HTR-8/SVneo (cell line): ENCODE results near the gene TMPRSS11D.

Source experiments
- DNase-seq: peaks from one replicate; pipeline ENCODE4 v3.0.0; 2011; ENCODE audit warnings: low spot score, mixed read lengths; ENCODE audit not compliant: insufficient read length
- FAIRE-seq: peaks from 2 replicates; lab custom pipeline; 2011; peaks lifted over from hg19 to GRCh38; lab: Jason Lieb, UNC

The TMPRSS11D gene, protein sequence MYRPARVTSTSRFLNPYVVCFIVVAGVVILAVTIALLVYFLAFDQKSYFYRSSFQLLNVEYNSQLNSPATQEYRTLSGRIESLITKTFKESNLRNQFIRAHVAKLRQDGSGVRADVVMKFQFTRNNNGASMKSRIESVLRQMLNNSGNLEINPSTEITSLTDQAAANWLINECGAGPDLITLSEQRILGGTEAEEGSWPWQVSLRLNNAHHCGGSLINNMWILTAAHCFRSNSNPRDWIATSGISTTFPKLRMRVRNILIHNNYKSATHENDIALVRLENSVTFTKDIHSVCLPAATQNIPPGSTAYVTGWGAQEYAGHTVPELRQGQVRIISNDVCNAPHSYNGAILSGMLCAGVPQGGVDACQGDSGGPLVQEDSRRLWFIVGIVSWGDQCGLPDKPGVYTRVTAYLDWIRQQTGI

DNA sequence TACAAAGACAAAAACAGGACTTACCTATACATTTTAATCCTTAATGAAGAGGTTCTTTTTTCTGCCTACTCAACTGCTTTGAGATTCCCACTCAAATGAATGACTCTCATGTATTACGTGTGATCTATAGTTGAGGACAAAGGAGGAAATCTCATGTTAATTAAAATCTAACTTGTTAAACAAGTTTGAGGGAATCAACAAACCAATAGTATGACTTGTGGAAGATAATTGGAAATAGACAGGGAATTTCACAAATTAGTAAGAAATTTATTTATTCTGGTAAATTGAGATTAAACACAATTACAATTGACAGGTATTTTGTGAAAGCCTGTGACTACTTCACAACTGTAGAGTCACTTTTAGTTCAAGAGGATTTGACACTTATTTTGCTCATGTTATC is at the start of gene TMPRSS11D:
Gene TMPRSS11D, minus strand, starts transcription at position 101 of the 400 bp plus-strand sequence. Its CDS starts 69 bp downstream, at position 32.
- DNase-seq (no peak), FAIRE-seq (no peak)

DNA sequence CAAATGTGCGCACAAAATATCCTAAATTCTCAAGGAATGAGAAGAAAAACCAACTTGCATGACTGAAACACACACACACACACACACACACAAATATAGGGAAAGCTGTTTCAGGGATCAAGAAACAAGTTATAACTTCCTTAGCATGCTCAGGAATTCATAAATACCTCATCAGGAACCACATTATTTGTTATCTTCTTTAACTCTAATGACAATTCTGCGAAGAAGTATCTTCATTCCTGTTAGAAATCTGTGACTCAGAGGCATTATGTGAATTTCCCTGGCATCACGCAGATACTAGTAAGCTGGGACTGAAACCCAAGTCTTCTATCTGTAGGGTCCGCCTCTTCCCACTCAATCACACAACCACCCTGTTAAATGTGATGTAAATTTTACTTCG is 49.2 kb upstream of the TMPRSS11D start:
- no peak for FAIRE-seq
- DNase-seq: no peak

DNA sequence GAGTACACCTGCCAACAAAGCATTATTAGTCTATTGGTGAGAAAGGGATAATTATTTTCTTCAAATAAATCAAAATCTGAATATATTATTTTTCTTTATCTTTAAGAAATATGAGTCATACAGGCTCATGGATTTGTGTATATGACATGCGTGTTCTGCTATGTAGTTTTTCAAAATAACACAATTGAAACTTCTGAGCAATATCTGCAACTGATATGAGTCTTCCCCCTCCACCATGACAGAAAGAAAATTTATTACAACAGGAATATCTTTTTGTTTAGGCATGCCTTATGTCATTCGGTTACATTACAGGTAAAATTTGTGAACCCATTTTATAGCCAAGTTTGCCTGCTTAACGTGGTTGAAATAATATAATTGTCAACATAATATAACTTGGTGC is 47.5 kb upstream of the TMPRSS11D start:
- DNase-seq: no peak
- no peak for FAIRE-seq

DNA sequence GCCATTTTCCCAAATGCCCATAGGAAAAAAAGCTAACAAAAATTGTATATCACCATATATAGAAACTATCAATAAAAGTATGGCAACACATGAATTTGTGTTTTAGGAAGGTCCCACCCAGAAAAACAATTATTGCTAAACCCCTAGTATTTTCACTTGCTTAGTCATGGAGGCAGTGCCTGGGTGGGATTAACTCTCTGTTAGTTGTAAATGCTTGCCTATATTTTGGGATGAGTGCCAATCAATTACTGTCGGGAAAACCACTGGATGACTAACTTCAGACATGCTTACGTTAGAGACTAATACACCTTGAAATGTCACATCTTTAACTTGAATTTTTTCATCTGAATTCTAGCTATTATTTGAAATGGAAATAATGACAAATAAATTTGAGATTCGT is 45.6 kb upstream of the TMPRSS11D start:
- DNase-seq: no peak
- FAIRE-seq: no peak

DNA sequence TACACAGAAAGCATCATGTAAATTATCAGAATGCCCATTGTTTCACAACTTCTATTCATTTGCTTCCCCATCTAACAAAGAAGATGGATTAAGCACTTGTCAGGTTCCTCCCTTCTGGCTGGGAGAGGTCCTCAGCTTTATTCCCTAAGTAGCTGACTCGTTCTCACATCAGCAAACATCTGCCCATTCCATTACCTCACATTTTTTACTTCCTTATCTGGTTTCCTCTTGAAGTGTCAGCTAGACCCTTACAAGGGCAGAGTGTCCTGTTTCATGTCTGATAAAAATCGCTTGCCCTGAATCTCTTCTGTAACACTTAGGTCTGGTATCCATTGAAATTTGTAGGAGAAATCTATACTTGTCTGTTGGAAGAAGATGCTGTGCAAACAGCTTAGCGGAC is 44.7 kb upstream of the TMPRSS11D start:
- FAIRE-seq (no peak), DNase-seq (no peak)

DNA sequence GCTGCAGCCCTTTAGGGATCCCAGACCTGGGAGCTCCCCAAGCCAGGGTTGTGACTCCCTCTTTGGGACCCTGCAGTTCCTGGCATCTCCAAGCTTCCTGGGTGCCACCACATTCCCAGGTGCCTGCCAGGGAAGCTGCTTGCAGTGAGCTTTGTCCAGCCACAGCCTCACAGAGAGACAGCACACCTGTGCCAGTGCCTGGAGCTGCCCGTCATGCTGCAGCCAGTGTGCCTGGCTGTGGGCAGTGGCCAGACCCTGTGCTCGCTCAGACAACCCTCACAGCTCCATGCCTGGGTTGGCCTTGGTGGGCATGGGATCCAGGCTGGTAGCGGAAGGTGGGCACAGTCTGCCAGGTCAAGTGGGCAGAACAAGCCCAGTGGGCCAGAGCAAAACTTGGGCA is 43.4 kb upstream of the TMPRSS11D start:
- DNase-seq (no peak), FAIRE-seq (no peak)

DNA sequence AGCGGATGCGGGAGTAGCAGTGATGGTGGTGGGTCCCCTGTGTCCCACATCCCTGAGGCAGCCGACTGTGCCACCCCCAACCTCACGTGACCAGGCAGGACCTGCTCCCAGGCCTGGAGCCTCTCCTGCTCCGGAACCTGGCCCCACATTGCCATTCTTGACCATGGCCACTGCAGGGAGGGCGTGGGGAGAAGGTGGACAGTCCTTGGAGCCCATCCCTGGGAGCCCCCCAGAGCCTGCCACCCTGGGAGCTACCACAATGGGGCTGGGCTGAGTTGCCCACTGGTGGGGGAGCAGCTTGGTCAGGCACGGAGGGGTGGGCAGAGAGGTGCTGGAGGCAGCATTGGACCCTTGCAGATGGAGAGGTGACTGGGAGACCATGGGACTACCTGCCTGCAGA is 42.7 kb upstream of the TMPRSS11D start:
- FAIRE-seq: no peak

DNA sequence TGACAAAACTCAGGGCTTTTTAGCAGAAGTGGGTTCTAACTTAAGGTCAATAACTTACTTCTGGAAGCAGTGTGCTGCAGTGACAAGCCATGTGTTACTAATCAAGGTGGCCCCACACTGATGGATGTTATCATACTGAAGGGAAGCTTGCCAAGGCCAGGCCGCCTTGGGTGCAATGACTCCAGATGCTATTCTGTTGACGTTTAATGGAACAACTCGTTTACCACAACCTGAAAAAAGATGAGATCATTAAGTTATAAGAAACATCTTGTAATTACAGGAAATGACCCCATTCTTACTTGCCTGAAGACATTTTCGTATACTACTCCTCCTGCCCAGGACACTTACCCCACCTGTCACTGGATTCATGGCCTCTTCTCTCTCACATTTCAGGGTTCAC is 38.9 kb upstream of the TMPRSS11D start:
- DNase-seq (no peak), FAIRE-seq (no peak)

More for the DNA sequence above, 42.7 kb upstream of the TMPRSS11D start:
- DNase-seq: no peak

DNA sequence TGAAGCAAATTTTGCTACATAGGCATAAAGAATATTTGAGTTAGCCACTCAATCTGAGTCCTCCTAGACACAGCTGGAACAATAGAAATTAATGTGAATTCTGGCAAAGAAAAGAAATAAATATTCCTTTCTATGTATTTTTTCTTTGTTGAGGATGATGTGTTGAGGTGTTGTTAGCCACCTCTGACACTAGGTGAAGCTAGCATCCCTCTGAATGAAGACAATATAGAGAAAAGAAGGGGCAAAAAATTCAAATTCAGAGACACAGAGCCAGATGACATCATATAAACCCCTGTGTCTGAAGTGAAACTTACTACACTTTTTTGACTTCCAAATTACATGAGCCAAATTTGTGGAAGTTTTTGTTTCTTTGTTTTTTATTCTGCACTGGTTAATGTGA is 34.6 kb upstream of the TMPRSS11D start:
- no peak for DNase-seq
- no peak for FAIRE-seq

DNA sequence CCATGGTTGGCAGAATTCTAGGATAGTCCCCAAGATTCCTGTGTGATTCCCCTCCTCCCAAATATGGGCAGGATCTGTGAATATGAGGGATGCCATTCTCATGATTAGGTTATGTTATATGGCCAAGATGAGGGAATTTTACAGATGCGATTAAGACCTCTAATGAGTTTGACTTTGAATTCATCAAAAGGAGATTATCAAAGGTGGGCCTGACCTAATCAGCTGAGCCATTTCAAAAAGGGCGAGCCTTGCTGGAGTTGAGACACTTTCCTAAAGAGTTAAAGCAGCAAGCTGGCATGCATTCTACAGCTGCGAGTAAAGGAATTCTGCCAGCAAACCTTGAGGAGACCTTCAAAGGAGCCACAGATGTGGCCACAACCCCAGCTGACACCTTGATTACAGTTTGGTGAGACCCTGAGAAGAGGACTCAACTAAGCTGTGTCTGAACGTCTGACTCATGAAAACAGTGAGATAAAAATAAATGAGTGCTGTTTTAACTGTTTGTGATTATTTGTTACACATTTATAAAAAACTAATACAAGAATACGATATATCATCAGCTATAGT is 31.7 kb upstream of the TMPRSS11D start:
- FAIRE-seq: no peak

DNA sequence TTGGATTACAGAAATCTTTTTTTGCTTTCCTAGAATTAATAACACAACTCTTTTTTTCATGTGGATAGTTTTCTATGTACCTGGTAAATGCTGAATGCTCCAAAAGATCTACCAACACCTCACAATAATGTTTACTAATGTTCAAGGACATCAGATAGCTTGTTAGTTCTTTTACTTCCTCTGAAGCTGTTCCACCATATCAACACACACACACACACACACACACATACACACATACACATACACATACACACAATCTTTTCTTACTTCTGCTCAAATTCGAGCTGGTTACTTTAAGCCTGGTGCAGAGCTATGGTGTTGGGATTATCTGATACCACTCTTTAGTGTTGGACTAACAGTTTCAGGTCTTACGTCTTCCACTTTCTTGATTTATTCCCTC is 28.3 kb upstream of the TMPRSS11D start:
- no peak for FAIRE-seq
- no peak for DNase-seq

More for the DNA sequence above, 31.7 kb upstream of the TMPRSS11D start:
- no peak for DNase-seq

DNA sequence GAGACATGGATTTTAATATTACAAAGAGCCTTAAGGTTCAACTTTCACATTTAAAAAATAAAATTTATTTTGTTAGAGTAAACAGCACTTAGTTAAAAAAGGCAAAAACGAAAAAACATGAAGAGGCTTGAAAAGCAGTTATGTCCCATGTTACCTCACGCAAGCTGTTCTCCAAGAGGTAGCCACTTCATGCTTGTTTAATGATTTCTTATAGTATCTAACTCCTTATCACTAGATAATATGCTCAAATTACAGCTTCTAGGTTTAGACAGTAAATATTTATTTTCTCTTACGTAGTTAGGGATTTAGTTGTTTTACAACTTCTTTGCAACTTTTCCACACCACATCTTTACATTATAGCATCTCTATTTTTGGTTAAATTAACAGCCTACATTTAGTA is 27.8 kb upstream of the TMPRSS11D start:
- no peak for DNase-seq
- no peak for FAIRE-seq

DNA sequence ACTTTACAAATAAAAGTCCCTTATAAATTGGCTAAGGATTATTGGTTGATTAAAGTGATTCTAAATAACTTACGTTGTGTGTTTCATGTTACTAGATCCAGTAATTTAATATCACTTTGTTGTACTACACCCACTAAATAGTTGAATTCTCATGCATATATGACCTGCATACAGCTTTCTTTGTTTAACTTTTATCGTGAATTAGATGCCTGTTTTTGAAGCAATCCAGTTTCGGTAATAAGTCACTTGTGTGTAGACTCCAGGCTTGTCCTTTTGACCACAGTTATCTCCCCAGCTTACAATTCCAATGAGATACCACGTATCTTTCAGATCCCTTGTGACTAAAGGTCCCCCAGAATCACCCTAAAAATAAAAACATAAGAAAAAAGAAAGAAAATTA is 27.3 kb upstream of the TMPRSS11D start:
- DNase-seq: no peak
- FAIRE-seq: no peak

DNA sequence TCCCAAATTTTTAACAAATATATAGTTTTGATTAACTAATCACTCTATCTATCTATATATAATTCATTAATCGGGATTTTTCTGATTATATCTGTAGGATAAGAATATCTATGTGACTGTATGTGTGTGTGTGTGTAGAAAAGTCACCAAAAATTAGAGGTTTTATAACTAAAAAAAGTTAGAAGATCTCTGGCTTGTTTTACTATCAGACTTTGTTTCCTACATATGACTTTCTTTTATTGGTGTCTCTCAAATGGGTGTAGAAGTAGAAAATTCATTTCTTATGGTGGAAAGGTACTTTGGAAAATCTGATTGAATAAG is 26.7 kb upstream of the TMPRSS11D start:
- FAIRE-seq (no peak), DNase-seq (no peak)

DNA sequence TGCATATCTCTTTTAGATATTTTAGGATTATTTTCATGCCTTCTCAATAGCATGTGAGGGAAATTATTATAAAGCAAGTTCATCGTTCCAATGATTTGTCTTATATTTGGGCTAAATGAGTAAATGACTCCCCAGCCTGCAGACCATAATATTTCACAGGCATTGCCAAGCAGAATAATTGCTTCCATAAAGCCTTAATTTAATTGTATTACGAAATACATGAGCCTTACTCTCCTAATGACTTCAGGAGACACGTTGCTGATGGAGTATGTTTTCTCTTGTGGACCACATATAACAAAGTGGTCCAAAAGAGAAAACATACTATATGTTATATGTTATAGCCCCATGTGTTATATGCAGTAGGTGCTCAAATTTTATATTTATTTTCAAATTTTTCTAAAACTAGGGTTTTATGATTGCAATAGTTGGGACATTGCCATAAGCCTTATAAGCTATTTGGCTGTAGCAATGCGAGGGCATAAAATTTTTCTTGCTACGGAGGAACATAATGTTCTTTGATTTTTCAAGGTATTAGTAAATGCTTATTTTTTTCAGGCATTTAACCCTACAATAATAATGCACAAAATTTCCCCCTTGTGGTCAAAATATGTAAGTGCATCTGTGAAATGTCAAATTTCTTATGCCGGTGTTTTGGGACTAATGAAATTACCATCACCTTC is 26.2 kb upstream of the TMPRSS11D start:
- DNase-seq (no peak), FAIRE-seq (no peak)

DNA sequence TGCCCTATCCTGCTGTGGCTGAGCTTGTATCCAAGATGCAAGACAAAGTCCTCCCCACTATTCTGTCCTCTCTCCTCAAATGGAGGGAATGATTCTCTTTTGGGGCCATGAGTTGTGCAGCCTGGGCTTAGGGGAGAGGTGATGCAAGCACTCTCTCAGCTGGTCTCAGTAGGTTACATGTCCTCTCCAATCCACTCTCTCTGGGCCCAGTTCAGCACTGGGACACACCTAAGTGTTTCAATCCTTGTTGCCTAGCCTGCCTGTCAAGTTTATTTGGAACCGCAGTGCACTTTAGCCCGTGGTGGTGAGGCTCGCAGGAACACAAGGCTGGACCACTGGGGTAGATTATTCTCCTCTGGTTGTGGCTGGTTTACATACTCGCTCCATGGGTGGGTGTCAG is 23.8 kb upstream of the TMPRSS11D start:
- DNase-seq: no peak
- no peak for FAIRE-seq

DNA sequence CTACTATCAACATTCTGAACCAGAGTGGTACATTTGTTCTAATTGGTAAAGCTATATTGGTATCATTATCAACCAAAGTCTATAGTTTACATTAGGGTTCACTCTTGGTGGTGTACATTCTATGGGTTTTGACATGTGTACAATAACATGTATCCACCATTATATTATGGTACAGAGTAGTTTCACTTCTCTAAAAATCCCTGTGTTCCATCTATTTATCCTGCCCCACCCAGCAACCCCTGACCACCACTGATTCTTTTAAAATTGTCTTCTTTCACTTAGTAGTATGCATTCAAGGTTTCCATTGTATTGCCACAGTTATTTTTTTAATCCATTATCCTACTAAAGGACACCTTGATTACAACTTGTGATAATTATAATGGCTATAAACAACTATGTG is 15.3 kb upstream of the TMPRSS11D start:
- FAIRE-seq: no peak
- no peak for DNase-seq

DNA sequence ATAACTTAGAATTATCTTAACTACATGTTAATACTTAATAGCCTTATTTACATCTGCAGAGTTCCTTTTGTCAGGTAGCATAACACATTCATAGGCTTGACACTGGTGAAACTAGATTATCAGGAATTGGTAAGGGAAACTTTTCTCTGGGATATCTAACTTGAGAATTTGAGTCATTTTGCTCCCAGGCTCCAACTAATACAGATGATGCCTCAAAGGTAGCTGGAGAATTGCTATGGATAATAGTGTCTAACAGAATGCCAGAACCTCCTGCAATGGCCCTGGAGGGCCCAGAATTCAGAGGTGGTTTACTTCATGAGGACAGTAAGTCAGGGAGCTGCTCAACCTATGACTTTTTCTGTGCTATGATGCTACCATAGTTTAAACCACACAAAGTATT is 13.9 kb upstream of the TMPRSS11D start:
- FAIRE-seq (no peak), DNase-seq (no peak)

DNA sequence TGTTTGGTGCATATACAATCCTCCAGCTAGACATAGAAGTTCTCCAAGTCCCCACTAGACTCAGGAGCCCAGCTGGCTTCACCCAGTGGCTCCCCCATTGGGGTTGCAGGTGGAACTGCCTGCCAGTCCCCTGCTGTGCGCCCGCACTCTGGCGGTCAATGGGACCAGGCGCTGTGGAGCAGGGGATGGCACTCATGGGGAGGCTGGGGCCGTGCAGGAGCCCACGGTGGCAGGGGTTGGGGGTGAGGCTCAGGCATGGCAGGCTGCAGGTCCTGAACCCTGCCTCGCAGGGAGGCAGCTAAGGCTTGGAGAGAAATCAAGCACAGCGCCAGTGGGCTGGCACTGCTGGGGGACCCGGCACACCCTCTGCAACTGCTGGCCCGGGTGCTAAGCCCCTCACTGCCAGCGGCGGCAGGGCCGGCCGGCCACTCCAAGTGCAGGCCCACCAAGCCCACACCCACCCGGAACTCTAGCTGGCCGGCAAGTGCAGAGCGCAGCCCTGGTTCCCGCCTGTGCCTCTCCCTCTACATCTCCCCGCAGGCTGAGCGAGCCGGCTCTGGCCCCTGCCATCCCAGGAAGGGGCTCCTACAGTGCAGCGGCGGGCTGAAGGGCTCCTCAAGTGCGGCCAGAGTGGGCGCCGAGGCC is 12.7 kb upstream of the TMPRSS11D start:
- DNase-seq (no peak), FAIRE-seq (no peak)

DNA sequence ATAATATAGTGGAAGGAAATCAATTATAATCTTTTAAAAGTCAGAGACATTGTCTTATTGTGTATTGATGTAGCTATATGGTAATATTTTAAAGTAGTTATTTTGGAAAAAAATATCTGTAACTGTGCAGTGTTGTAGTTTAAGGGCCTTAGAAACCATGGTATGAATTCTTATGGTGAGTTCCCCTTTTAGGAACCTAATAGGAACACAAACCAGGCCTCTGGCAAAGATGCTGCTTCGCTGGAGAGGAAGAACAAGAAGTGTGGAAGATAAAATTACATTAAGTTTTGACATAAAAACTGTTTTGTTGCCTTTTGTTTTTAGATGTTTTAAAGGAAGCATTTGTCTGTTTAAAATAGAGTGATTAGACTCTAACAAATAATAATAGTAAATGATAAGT is 10.9 kb upstream of the TMPRSS11D start:
- no peak for FAIRE-seq
- no peak for DNase-seq

DNA sequence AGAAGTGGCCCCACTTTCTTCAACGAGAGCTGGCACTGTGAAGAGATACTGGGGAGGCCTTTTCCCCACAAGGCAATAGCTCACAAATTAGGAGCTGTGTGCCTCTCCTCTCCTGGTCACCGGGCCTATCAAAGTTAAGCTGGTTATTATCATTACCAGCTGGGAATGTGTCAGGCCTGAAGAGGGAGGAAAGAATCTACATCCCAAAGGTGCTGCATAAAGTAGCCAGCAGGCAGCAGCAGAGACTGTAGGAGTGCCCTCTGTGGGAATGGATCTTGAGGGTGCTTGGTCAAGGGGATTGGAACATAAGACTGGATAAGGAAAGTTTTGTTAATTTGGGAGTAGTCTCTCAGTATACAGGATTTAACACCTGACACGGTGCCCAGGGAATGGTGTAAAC is 9.1 kb upstream of the TMPRSS11D start:
- DNase-seq (no peak), FAIRE-seq (no peak)
